Fibroblast of the aortic adventitia (primary cell): ENCODE measurements around the gene LIAS. TPM values are rescaled to one million over a fixed set of nuclear protein-coding genes. Genes with fewer than 3 reads are reported as not detected.
A peak's percentile ranks its signal among the peaks of the same experiment; 100 is the strongest.
"Not testable (repeated sequence)": the region's sequence is repeated elsewhere in the genome, so short reads cannot be mapped to it uniquely, and the experiment has no call there.

Source experiments
- DNase-seq: peaks from one replicate; pipeline ENCODE4 v3.0.0-alpha.2; 2010; ENCODE audit warnings: low read depth
- H3K4me3 ChIP-seq: 2 replicates; pipeline ENCODE4 v1.5.1; 2011; ENCODE audit warnings: low read depth, mild to moderate bottlenecking, control low read depth, low read length, moderate library complexity
- CTCF ChIP-seq: IDR thresholded peaks from 2 replicates; pipeline ENCODE4 v1.5.1; 2011; ENCODE audit warnings: mild to moderate bottlenecking, low read length, control low read depth, inconsistent platforms; ENCODE audit not compliant: insufficient read depth
- total RNA-seq: library from RNA; depleted of rRNA; stranded (reverse); fragments of >200 nt; gene quantifications from 2 replicates; pipeline ENCODE4 v1.2.3, GENCODE V29; 2012; ENCODE audit warnings: low replicate concordance

The LIAS gene
- 9.7 and 15.4 TPM in 2 replicates for total RNA-seq

GRCh38 chr4:39458505-39459300 is at the start of gene LIAS, which contains the start of gene RPL9:
TSS of gene LIAS (plus strand) at chr4:39459056. CDS start at chr4:39459118, 62 bp downstream.
TSS of gene RPL9 (minus strand) at chr4:39458922. CDS start at chr4:39458439, 483 bp downstream.
- H3K4me3 ChIP-seq, result peak within 1 kb of the TSS; percentile 90
- peak; percentile 100 for DNase-seq
- TF ChIP-seq CTCF, result no peak

- no peak overlapping the region for H3K4me3 ChIP-seq
- TF ChIP-seq CTCF, result peak; percentile 48
- DNase-seq, result peak; percentile 46
Measured at GRCh38 chr4:39410415-39410814, 48.4 kb upstream of the LIAS start.

- not testable (repeated sequence) for DNase-seq
Measured at GRCh38 chr4:39411561-39411960, 47.3 kb upstream of the LIAS start.

GRCh38 chr4:39415678-39416283 is 43.1 kb upstream of the LIAS start:
- no peak overlapping the region for H3K4me3 ChIP-seq
- DNase-seq, result peak; percentile 31
- TF ChIP-seq CTCF, result no peak

More at GRCh38 chr4:39411561-39411960, 47.3 kb upstream of the LIAS start:
- not testable (repeated sequence) for H3K4me3 ChIP-seq

GRCh38 chr4:39422247-39422646 is 36.6 kb upstream of the LIAS start:
- H3K4me3 ChIP-seq, result no peak overlapping the region
- no peak for TF ChIP-seq CTCF
- no peak for DNase-seq

GRCh38 chr4:39425297-39425696 is 33.6 kb upstream of the LIAS start:
- not testable (repeated sequence) for H3K4me3 ChIP-seq, DNase-seq

GRCh38 chr4:39426728-39427127 is 32.1 kb upstream of the LIAS start:
- TF ChIP-seq CTCF, result no peak
- DNase-seq, result no peak

More at GRCh38 chr4:39426728-39427127, 32.1 kb upstream of the LIAS start:
- H3K4me3 ChIP-seq, result no peak overlapping the region
